SK-N-SH treated with all-trans-retinoic acid at 6 μM for 48 hours (cell line): Measurements from ENCODE around the gene DNAAF1.

Experiments
- ATAC-seq: fragments of 200-7000 bp; cut with Tn5 transposase; 3 replicates; pipeline ENCODE4 v1.9.1; 2020; ENCODE audit warnings: mild to moderate bottlenecking, moderate library complexity
- BACH2 ChIP-seq: fragments of 250-450 bp; sonication (Bioruptor Pico); IDR thresholded peaks from 2 replicates; pipeline ENCODE4 v1.9.0; 2021; ENCODE audit warnings: mild to moderate bottlenecking, borderline replicate concordance
- CSRNP3 ChIP-seq: fragments of 250-450 bp; sonication (Bioruptor Pico); IDR thresholded peaks from 2 replicates; pipeline ENCODE4 v1.5.1; 2021; ENCODE audit warnings: mild to moderate bottlenecking, moderate library complexity
- GLIS3 ChIP-seq: fragments of 250-450 bp; sonication (Bioruptor Pico); IDR thresholded peaks from 2 replicates; pipeline ENCODE4 v1.5.0; 2020; ENCODE audit warnings: mild to moderate bottlenecking, moderate library complexity
- ISL1 ChIP-seq: fragments of 250-450 bp; sonication (Bioruptor Pico); IDR thresholded peaks from 2 replicates; pipeline ENCODE4 v2.1.2; 2022; ENCODE audit warnings: mild to moderate bottlenecking, moderate library complexity
- OSR1 ChIP-seq: fragments of 250-450 bp; sonication (Bioruptor Pico); IDR thresholded peaks from 2 replicates; pipeline ENCODE4 v1.8.0; 2022; ENCODE audit warnings: moderate library complexity, mild to moderate bottlenecking, inconsistent platforms
- PATZ1 ChIP-seq: fragments of 250-450 bp; sonication (Bioruptor Pico); IDR thresholded peaks from 2 replicates; pipeline ENCODE4 v1.8.0; 2020; ENCODE audit warnings: mild to moderate bottlenecking, moderate library complexity, borderline replicate concordance
- POU6F1 ChIP-seq: fragments of 250-450 bp; sonication (Bioruptor Pico); IDR thresholded peaks from 2 replicates; pipeline ENCODE4 v1.8.0; 2021; ENCODE audit warnings: low read depth, mild to moderate bottlenecking, moderate library complexity, borderline replicate concordance
- PPARA ChIP-seq: fragments of 250-450 bp; sonication (Bioruptor Pico); IDR thresholded peaks from 2 replicates; pipeline ENCODE4 v1.5.0; 2020; ENCODE audit warnings: mild to moderate bottlenecking, borderline replicate concordance
- RARB ChIP-seq: fragments of 250-450 bp; sonication (Bioruptor Pico); IDR thresholded peaks from 2 replicates; pipeline ENCODE4 v1.8.0; 2021; ENCODE audit warnings: mild to moderate bottlenecking, moderate library complexity
- SNAI2 ChIP-seq: fragments of 250-450 bp; sonication (Bioruptor Pico); IDR thresholded peaks from 2 replicates; pipeline ENCODE4 v1.5.0; 2020; ENCODE audit warnings: mild to moderate bottlenecking, moderate library complexity
- TCF4 ChIP-seq: fragments of 250-450 bp; sonication (Bioruptor Pico); IDR thresholded peaks from 2 replicates; pipeline ENCODE4 v1.8.0; 2021; ENCODE audit warnings: mild to moderate bottlenecking, moderate library complexity, borderline replicate concordance
- TOX ChIP-seq: fragments of 250-450 bp; sonication (Bioruptor Pico); IDR thresholded peaks from 2 replicates; pipeline ENCODE4 v1.8.0; 2021; ENCODE audit warnings: mild to moderate bottlenecking, moderate library complexity, borderline replicate concordance
- TSHZ2 ChIP-seq: fragments of 250-450 bp; sonication (Bioruptor Pico); IDR thresholded peaks from 2 replicates; pipeline ENCODE4 v1.5.0; 2020; ENCODE audit warnings: mild to moderate bottlenecking, moderate library complexity
- ZC3H10 ChIP-seq: fragments of 250-450 bp; sonication (Bioruptor Pico); IDR thresholded peaks from 2 replicates; pipeline ENCODE4 v1.5.1; 2021; ENCODE audit warnings: mild to moderate bottlenecking, moderate library complexity
- ZFP3 ChIP-seq: fragments of 250-450 bp; sonication (Bioruptor Pico); IDR thresholded peaks from 2 replicates; pipeline ENCODE4 v1.5.0; 2020; ENCODE audit warnings: mild to moderate bottlenecking, moderate library complexity
- ZFP30 ChIP-seq: fragments of 450-650 bp; formaldehyde crosslinking; IDR thresholded peaks from 2 replicates; pipeline ENCODE4 v1.5.0; 2022; ENCODE audit warnings: mild to moderate bottlenecking, moderate library complexity
- ZNF565 ChIP-seq: fragments of 450-650 bp; formaldehyde crosslinking; conservative IDR thresholded peaks from 2 replicates; pipeline ENCODE4 v1.5.0; 2020; ENCODE audit warnings: low read depth, mild to moderate bottlenecking, moderate library complexity
- ZNF70 ChIP-seq: fragments of 450-650 bp; formaldehyde crosslinking; IDR thresholded peaks from 2 replicates; pipeline ENCODE4 v1.5.0; 2020; ENCODE audit warnings: mild to moderate bottlenecking, moderate library complexity
- ZNF8 ChIP-seq: fragments of 450-650 bp; formaldehyde crosslinking; IDR thresholded peaks from 2 replicates; pipeline ENCODE4 v1.5.0; 2020; ENCODE audit warnings: mild to moderate bottlenecking, moderate library complexity
- TF ChIP-seq, protein P1 (sequence below): fragments of 250-450 bp; sonication (Bioruptor Pico); IDR thresholded peaks from 2 replicates; pipeline ENCODE4 v1.5.1; 2020; ENCODE audit warnings: low read depth, mild to moderate bottlenecking, moderate library complexity

The DNAAF1 gene

GRCh38 chr16:84186685-84187437 is 41.8 kb downstream of the DNAAF1 start, which contains the start of gene TAF1C (continued):
- TF ChIP-seq PATZ1 (no peak), SNAI2 (no peak), TOX (no peak)

DNA sequence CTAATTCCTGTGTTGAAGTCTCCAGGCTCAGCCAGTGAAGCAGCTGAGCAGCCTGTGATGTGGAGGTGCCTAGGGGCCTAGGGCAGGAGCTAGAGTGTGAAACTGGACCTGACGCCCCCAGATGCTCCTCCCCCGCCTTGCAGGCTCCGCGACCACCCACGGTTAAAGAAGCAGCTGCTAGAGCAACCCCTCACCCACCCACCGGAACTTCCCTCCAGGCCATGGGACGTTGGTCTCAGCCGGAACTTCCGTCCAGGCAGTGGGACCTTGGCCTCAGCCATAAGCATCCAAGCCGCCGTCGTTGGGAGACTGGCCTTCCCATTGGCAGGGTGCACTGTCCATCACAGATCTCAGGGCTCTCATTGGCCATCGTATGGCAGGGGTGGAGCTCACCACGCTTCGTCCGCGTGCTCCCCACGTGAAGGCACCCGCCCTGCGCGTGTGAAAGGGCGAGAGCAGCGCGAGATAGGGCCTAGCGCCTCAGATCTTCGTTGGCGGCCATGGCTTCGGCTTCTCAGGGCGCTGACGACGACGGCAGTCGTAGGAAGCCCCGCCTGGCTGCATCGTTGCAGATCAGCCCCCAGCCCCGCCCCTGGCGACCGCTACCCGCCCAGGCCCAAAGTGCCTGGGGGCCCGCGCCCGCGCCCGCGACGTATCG is 45.8 kb downstream of the DNAAF1 start, which contains the start of gene ADAD2:
ADAD2 (plus strand) TSS at position 427 of the 658 bp plus-strand sequence; CDS start at position 501, 74 bp downstream.
- TF ChIP-seq ZFP3 (CRISPR knock-in tag) (no peak), ZNF70 (no peak)
- no peak for ATAC-seq

- no peak for TF ChIP-seq ISL1 (CRISPR knock-in tag)
- no peak for TF ChIP-seq ZC3H10 (CRISPR knock-in tag)
- no peak for TF ChIP-seq CSRNP3 (CRISPR knock-in tag)
- TF ChIP-seq, protein P1, sequence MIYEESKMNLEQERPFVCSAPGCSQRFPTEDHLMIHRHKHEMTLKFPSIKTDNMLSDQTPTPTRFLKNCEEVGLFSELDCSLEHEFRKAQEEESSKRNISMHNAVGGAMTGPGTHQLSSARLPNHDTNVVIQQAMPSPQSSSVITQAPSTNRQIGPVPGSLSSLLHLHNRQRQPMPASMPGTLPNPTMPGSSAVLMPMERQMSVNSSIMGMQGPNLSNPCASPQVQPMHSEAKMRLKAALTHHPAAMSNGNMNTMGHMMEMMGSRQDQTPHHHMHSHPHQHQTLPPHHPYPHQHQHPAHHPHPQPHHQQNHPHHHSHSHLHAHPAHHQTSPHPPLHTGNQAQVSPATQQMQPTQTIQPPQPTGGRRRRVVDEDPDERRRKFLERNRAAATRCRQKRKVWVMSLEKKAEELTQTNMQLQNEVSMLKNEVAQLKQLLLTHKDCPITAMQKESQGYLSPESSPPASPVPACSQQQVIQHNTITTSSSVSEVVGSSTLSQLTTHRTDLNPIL (CRISPR knock-in tag), result no peak
- no peak for TF ChIP-seq ZNF565 (CRISPR knock-in tag)
- TF ChIP-seq BACH2, result no peak
- TF ChIP-seq ZNF8, result no peak
- no peak for TF ChIP-seq PPARA (CRISPR knock-in tag)
- TF ChIP-seq PATZ1, result no peak
- no peak for TF ChIP-seq TCF4
- TF ChIP-seq GLIS3 (CRISPR knock-in tag), result no peak
- no peak for TF ChIP-seq TSHZ2
- no peak for TF ChIP-seq ZNF70
- no peak for ATAC-seq
Measured at GRCh38 chr16:84191466-84191865, 46.4 kb downstream of the DNAAF1 start.

DNA sequence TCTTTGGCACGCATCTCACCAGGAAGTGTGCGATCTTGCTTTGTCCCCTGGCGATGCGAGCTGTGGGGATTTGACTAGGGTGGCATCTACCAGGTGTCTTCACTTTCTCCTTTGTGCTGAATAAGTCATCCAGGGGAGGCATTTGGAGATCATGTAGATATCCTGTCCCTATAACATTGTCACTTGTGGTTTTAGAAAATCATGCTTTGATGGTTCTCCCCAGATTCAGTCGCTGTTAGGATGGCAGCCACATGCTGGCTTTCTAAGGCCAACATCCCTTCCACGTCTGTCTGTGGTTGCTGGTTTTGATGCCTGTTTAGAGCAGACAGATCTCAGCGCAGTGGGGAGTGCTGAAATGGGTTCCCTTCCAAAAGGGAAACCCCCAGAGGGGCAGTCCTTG is 48.4 kb downstream of the DNAAF1 start:
- ATAC-seq, result no peak
- no peak for TF ChIP-seq POU6F1
- no peak for TF ChIP-seq ZC3H10 (CRISPR knock-in tag)
- TF ChIP-seq PATZ1, result no peak
- no peak for TF ChIP-seq ZNF70
- no peak for TF ChIP-seq ISL1 (CRISPR knock-in tag)
- TF ChIP-seq SNAI2, result no peak
- TF ChIP-seq OSR1 (CRISPR knock-in tag), result no peak
- TF ChIP-seq ZNF565 (CRISPR knock-in tag), result no peak
- TF ChIP-seq RARB (CRISPR knock-in tag), result no peak
- TF ChIP-seq BACH2, result no peak
- no peak for TF ChIP-seq ZFP30 (CRISPR knock-in tag)
- no peak for TF ChIP-seq CSRNP3 (CRISPR knock-in tag)
- no peak for TF ChIP-seq PPARA (CRISPR knock-in tag)
- no peak for TF ChIP-seq GLIS3 (CRISPR knock-in tag)
